Measurements from ENCODE around the gene PLCD3. TPM values are rescaled to one million over a fixed set of nuclear protein-coding genes. Genes with fewer than 3 reads are reported as not detected.
A peak's percentile ranks its signal among the peaks of the same experiment; 100 is the strongest.

Gene PLCD3
- total and polyA plus RNA-seq, 2 of the 13 experiments (the other 11 are each of a cell fraction or from before 2014, with no cell fraction given), result 11.3 to 39.1 TPM

DNA sequence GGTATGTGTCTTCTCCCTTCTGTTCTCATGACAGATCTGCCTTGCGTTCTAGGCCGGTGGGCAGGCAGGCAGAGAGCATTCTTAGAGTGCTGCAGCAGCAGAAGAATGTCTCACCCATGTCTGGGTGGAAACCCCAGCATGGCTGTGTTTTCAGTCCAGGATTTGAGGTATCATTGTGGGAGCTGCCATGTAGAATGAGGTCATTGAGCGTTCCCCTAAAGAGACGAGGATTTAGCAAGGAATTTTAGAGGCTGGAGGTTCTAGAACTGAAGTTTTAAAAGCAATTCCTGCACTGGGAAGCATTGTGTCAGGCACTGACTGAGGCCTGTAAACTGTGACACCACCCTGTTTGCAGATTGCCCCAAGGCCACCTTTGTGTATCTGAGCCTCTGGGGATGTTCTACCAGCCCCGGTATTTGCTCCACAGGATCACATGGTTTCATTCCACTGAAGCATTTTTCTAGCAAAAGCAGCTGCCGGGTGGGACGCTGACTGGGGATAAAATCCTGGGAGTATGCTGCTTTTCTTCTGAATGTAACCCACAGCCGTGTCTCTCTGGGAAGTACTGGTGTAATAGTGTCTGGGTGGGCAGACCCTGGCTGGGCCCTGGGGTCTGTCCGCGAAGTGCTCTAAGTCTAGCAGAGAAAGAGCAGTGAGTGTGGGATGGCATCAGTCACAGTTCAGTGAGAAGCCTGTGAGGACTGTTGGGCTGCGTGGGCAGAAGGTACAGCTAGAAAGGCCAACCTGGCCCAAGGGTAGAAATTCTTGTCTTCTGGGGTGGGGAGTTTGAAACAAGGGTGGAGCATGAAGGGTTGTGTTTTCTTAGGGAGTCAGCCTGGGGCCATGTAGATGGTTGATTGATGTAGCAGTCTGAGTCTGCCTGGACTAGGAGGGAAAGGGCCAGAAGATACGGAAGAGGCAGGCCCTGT lies 30.2 kb downstream of the PLCD3 start (continued):
- no peak for TF ChIP-seq ZNF253 (CRISPR knock-in tag; IDR thresholded peaks at IDR 0.05; ENCODE audit: borderline replicate concordance)
- no peak for TF ChIP-seq RELA (CRISPR knock-in tag; IDR thresholded peaks at IDR 0.05)
- TF ChIP-seq, protein P1, sequence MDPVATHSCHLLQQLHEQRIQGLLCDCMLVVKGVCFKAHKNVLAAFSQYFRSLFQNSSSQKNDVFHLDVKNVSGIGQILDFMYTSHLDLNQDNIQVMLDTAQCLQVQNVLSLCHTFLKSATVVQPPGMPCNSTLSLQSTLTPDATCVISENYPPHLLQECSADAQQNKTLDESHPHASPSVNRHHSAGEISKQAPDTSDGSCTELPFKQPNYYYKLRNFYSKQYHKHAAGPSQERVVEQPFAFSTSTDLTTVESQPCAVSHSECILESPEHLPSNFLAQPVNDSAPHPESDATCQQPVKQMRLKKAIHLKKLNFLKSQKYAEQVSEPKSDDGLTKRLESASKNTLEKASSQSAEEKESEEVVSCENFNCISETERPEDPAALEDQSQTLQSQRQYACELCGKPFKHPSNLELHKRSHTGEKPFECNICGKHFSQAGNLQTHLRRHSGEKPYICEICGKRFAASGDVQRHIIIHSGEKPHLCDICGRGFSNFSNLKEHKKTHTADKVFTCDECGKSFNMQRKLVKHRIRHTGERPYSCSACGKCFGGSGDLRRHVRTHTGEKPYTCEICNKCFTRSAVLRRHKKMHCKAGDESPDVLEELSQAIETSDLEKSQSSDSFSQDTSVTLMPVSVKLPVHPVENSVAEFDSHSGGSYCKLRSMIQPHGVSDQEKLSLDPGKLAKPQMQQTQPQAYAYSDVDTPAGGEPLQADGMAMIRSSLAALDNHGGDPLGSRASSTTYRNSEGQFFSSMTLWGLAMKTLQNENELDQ (CRISPR knock-in tag; IDR thresholded peaks at IDR 0.05; ENCODE audit: borderline replicate concordance), result no peak
- no peak for TF ChIP-seq SRY (CRISPR knock-in tag; IDR thresholded peaks at IDR 0.05)
- TF ChIP-seq, protein P2, sequence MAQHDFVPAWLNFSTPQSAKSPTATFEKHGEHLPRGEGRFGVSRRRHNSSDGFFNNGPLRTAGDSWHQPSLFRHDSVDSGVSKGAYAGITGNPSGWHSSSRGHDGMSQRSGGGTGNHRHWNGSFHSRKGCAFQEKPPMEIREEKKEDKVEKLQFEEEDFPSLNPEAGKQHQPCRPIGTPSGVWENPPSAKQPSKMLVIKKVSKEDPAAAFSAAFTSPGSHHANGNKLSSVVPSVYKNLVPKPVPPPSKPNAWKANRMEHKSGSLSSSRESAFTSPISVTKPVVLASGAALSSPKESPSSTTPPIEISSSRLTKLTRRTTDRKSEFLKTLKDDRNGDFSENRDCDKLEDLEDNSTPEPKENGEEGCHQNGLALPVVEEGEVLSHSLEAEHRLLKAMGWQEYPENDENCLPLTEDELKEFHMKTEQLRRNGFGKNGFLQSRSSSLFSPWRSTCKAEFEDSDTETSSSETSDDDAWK (CRISPR knock-in tag; IDR thresholded peaks at IDR 0.05), result no peak
- no peak for TF ChIP-seq MED13 (CRISPR knock-in tag; IDR thresholded peaks at IDR 0.05)
- TF ChIP-seq, protein P3, sequence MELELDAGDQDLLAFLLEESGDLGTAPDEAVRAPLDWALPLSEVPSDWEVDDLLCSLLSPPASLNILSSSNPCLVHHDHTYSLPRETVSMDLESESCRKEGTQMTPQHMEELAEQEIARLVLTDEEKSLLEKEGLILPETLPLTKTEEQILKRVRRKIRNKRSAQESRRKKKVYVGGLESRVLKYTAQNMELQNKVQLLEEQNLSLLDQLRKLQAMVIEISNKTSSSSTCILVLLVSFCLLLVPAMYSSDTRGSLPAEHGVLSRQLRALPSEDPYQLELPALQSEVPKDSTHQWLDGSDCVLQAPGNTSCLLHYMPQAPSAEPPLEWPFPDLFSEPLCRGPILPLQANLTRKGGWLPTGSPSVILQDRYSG (CRISPR knock-in tag; IDR thresholded peaks at IDR 0.05), result no peak
- TF ChIP-seq SCMH1 (CRISPR knock-in tag; IDR thresholded peaks at IDR 0.05; ENCODE audit: borderline replicate concordance), result no peak
- TF ChIP-seq SOX6 (IDR thresholded peaks at IDR 0.05), result no peak
- TF ChIP-seq SOX6 (CRISPR knock-in tag; IDR thresholded peaks at IDR 0.05), result peak; percentile 39; the same call in 1 of the 2 replicates
- 0 out of 2 replicates have a peak, but pooled peaks have one; percentile 37 for TF ChIP-seq ZBTB20 (CRISPR knock-in tag; IDR thresholded peaks at IDR 0.05; ENCODE audit: borderline replicate concordance, low read depth)
- TF ChIP-seq SALL2 (CRISPR knock-in tag; IDR thresholded peaks at IDR 0.05), result no peak
- TF ChIP-seq, protein P4, sequence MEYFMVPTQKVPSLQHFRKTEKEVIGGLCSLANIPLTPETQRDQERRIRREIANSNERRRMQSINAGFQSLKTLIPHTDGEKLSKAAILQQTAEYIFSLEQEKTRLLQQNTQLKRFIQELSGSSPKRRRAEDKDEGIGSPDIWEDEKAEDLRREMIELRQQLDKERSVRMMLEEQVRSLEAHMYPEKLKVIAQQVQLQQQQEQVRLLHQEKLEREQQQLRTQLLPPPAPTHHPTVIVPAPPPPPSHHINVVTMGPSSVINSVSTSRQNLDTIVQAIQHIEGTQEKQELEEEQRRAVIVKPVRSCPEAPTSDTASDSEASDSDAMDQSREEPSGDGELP (IDR thresholded peaks at IDR 0.05; ENCODE audit: borderline replicate concordance, low read depth), result peak; percentile 70
- no peak for TF ChIP-seq RFX3 (CRISPR knock-in tag; IDR thresholded peaks at IDR 0.05)
- 0 out of 2 replicates have a peak, but pooled peaks have one; percentile 21 for TF ChIP-seq ZNF274 (CRISPR knock-in tag; IDR thresholded peaks at IDR 0.05)
- TF ChIP-seq FOXK2 (IDR thresholded peaks at IDR 0.05), result no peak
- TF ChIP-seq, protein P5, sequence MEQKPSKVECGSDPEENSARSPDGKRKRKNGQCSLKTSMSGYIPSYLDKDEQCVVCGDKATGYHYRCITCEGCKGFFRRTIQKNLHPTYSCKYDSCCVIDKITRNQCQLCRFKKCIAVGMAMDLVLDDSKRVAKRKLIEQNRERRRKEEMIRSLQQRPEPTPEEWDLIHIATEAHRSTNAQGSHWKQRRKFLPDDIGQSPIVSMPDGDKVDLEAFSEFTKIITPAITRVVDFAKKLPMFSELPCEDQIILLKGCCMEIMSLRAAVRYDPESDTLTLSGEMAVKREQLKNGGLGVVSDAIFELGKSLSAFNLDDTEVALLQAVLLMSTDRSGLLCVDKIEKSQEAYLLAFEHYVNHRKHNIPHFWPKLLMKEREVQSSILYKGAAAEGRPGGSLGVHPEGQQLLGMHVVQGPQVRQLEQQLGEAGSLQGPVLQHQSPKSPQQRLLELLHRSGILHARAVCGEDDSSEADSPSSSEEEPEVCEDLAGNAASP (CRISPR knock-in tag; IDR thresholded peaks at IDR 0.05; ENCODE audit: borderline replicate concordance), result peak; percentile 29; the same call in 1 of the 2 replicates
- no peak for TF ChIP-seq ZNF468 (CRISPR knock-in tag; IDR thresholded peaks at IDR 0.05)
- peak; percentile 73; the same call in 1 of the 2 replicates for TF ChIP-seq KAT8 (CRISPR knock-in tag; IDR thresholded peaks at IDR 0.05)
- TF ChIP-seq ARNTL (CRISPR knock-in tag; IDR thresholded peaks at IDR 0.05), result no peak
- TF ChIP-seq ZNF558 (CRISPR knock-in tag; IDR thresholded peaks at IDR 0.05; ENCODE audit: borderline replicate concordance), result no peak
- TF ChIP-seq PAWR (CRISPR knock-in tag; IDR thresholded peaks at IDR 0.05; ENCODE audit: borderline replicate concordance), result no peak
- TF ChIP-seq CHCHD3 (CRISPR knock-in tag; IDR thresholded peaks at IDR 0.05), result no peak
